ENCODE results near the gene ARHGAP1. TPM values are rescaled to one million over a fixed set of nuclear protein-coding genes. Genes with fewer than 3 reads are reported as not detected.
A peak's percentile ranks its signal among the peaks of the same experiment; 100 is the strongest.
"Not testable (repeated sequence)": the region's sequence is repeated elsewhere in the genome, so short reads cannot be mapped to it uniquely, and the experiment has no call there.

ARHGAP1 gene
- total RNA-seq, 1 donor from 2014 or later: 98.1 TPM

DNA sequence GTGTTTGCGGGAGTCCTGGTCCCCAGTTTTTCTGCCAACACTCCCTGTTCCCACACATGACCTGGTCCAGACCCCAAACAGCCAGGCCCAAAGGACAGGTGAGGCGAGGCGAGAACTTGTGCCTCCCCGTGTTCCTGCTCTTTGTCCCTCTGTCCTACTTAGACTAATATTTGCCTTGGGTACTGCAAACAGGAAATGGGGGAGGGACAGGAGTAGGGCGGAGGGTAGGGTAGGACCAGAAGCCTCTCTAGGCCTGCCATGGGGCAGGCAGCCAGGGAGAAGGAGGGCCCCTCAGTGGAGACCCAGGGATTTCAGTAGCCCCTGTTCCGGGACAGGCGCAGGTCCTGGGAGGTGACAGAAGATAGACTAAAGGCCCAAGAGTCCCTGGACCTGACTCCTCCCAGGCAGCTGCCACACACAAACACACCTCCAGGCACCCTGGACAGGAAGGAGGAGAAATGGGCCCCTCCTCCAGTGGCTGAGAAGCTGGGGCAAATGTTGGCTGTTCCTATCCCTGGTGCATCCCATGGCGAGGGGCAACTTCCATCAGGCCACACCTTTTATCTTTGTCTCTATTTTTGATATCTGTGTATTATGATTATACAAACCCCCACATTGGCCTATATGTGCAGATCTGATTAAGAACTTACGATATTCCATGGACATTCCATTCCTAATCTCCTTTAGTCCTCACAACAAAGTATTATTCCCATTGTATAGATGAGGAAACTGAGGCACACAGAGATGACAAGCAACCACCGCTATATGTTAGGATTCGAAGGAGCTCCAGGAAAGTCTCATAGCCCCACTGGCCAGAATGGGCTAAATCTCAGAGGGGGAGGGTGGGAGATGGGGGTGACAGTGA, 18.0 kb upstream of the ARHGAP1 start:
- no peak for DNase-seq (ENCODE audit: extremely low spot score, unreplicated experiment)
- TF ChIP-seq, protein P1, sequence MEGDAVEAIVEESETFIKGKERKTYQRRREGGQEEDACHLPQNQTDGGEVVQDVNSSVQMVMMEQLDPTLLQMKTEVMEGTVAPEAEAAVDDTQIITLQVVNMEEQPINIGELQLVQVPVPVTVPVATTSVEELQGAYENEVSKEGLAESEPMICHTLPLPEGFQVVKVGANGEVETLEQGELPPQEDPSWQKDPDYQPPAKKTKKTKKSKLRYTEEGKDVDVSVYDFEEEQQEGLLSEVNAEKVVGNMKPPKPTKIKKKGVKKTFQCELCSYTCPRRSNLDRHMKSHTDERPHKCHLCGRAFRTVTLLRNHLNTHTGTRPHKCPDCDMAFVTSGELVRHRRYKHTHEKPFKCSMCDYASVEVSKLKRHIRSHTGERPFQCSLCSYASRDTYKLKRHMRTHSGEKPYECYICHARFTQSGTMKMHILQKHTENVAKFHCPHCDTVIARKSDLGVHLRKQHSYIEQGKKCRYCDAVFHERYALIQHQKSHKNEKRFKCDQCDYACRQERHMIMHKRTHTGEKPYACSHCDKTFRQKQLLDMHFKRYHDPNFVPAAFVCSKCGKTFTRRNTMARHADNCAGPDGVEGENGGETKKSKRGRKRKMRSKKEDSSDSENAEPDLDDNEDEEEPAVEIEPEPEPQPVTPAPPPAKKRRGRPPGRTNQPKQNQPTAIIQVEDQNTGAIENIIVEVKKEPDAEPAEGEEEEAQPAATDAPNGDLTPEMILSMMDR (IDR thresholded peaks at IDR 0.05): no peak
- no peak overlapping the region for H3K4me3 Mint-ChIP-seq (ENCODE audit: unreplicated experiment)

DNA sequence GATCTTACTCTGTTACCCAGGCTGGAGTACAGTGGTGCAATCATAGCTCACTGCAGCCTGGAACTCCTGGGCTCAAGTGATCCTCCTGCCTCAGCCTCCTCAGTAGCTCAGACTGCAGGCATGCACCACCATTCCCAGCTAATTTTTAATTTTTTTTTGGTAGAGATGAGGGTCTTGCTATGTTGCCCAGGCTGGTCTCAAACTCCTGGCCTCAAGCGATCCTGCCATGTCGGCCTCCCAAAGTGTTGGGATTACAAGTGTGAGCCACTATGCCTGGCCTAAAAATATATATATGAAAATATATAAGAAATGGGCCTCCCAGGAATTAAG, 17.4 kb upstream of the ARHGAP1 start:
- peaks cover 24% of the 10 kb centered on the region for H3K4me1 Mint-ChIP-seq (ENCODE audit: unreplicated experiment)
- not testable (repeated sequence) for H3K36me3 Mint-ChIP-seq (ENCODE audit: unreplicated experiment); H3K27me3 Mint-ChIP-seq (ENCODE audit: unreplicated experiment); H3K4me3 Mint-ChIP-seq (ENCODE audit: unreplicated experiment); H3K27ac Mint-ChIP-seq (ENCODE audit: unreplicated experiment); H3K9me3 Mint-ChIP-seq (ENCODE audit: unreplicated experiment); DNase-seq (ENCODE audit: extremely low spot score, unreplicated experiment)

More for the DNA sequence above, 18.0 kb upstream of the ARHGAP1 start:
- no peaks in the 10 kb centered on the region for H3K36me3 Mint-ChIP-seq (ENCODE audit: unreplicated experiment)
- no peaks in the 10 kb centered on the region for H3K9me3 Mint-ChIP-seq (ENCODE audit: unreplicated experiment)
- H3K27ac Mint-ChIP-seq (ENCODE audit: unreplicated experiment): no peak overlapping the region
- peaks cover 24% of the 10 kb centered on the region for H3K4me1 Mint-ChIP-seq (ENCODE audit: unreplicated experiment)
- H3K27me3 Mint-ChIP-seq (ENCODE audit: unreplicated experiment): no peaks in the 10 kb centered on the region

GRCh38 chr11:46712874-46713576, 12.6 kb upstream of the ARHGAP1 start:
- TF ChIP-seq, protein P1 (IDR thresholded peaks at IDR 0.05): no peak
- no peaks in the 10 kb centered on the region for H3K36me3 Mint-ChIP-seq (ENCODE audit: unreplicated experiment)
- no peak for DNase-seq (ENCODE audit: extremely low spot score, unreplicated experiment)
- no peak overlapping the region for H3K4me3 Mint-ChIP-seq (ENCODE audit: unreplicated experiment)
- no peaks in the 10 kb centered on the region for H3K9me3 Mint-ChIP-seq (ENCODE audit: unreplicated experiment)
- H3K27me3 Mint-ChIP-seq (ENCODE audit: unreplicated experiment): no peaks in the 10 kb centered on the region
- peaks cover 24% of the 10 kb centered on the region for H3K4me1 Mint-ChIP-seq (ENCODE audit: unreplicated experiment)
- H3K27ac Mint-ChIP-seq (ENCODE audit: unreplicated experiment): no peak overlapping the region

DNA sequence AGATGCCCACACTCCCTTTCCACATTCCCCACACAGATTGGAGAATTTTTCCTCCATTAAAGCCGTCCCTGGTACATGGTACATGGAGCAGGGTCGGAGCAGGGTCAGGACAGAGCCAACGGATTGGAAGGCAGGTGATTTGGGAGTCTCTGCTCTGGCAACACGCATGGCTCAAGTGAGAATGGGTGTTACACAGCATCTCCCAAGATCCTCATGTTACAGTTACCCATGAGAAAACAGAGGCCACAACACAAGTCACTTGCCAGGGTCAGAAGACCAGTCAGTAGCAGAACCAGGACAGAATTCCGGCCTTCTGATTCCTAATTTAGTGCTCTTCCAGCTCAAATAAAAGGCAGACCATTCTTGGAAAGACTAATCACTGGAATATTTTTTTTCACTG, 10.9 kb upstream of the ARHGAP1 start:
- Mint-ChIP-seq H3K4me1 (ENCODE audit: unreplicated experiment) (peaks cover 24% of the 10 kb centered on the region), H3K36me3 (ENCODE audit: unreplicated experiment) (peaks cover 7% of the 10 kb centered on the region), H3K27me3 (ENCODE audit: unreplicated experiment) (no peaks in the 10 kb centered on the region), H3K27ac (ENCODE audit: unreplicated experiment) (peak overlapping the region; percentile 92), H3K4me3 (ENCODE audit: unreplicated experiment) (no peak overlapping the region), H3K9me3 (ENCODE audit: unreplicated experiment) (no peaks in the 10 kb centered on the region)
- TF ChIP-seq, protein P1 (IDR thresholded peaks at IDR 0.05): no peak
- no peak for DNase-seq (ENCODE audit: extremely low spot score, unreplicated experiment)

DNA sequence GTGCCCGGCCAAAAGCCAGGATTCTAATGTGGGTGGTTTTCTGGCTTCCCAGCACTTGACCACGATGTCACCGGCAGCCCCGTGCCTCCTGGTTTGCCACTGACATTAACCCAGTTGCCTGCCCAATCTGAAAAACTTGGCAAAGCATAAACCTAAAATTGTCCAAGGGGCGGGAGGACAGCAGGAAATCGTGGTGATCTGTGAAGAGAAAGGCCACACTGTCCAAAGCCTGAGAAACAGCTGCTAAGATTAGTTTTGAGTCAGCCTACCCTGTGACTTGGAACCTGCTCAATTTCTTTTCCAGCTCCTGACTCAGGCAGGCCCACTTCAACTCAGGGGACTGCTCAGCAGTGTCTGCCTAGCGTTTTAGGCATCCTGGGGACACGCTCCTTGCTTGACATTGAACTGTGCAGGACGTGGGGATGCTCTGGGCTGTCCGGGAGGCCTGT, 10.4 kb upstream of the ARHGAP1 start:
- Mint-ChIP-seq H3K9me3 (ENCODE audit: unreplicated experiment) (no peaks in the 10 kb centered on the region), H3K4me3 (ENCODE audit: unreplicated experiment) (no peak overlapping the region), H3K27ac (ENCODE audit: unreplicated experiment) (peak overlapping the region; percentile 92), H3K27me3 (ENCODE audit: unreplicated experiment) (no peaks in the 10 kb centered on the region), H3K4me1 (ENCODE audit: unreplicated experiment) (peaks cover 24% of the 10 kb centered on the region), H3K36me3 (ENCODE audit: unreplicated experiment) (peaks cover 7% of the 10 kb centered on the region)
- DNase-seq (ENCODE audit: extremely low spot score, unreplicated experiment): no peak
- TF ChIP-seq, protein P1 (IDR thresholded peaks at IDR 0.05): no peak

DNA sequence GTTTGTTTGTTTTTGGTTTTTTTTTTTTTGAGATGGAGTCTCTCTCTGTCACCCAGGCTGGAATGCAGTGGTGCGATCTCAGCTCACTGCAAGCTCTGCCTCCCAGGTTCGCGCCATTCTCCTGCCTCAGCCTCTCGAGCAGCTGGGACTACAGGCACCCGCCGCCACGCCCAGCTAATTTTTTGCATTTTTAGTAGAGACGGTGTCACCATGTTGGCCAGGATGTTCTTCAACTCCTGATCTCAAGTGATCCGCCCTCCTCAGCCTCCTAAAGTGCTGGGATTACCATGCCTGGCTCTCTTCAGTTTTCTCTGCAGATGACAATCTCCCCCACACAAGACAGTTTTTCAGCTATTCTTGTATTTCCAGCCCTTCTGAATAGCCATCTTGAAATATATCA, 8.9 kb upstream of the ARHGAP1 start:
- not testable (repeated sequence) for H3K9me3 Mint-ChIP-seq (ENCODE audit: unreplicated experiment)
- Mint-ChIP-seq H3K4me1 (ENCODE audit: unreplicated experiment) (peaks cover 13% of the 10 kb centered on the region), H3K27ac (ENCODE audit: unreplicated experiment) (peak overlapping the region; percentile 7)

More for the DNA sequence above, 8.9 kb upstream of the ARHGAP1 start:
- not testable (repeated sequence) for DNase-seq (ENCODE audit: extremely low spot score, unreplicated experiment); H3K36me3 Mint-ChIP-seq (ENCODE audit: unreplicated experiment); H3K4me3 Mint-ChIP-seq (ENCODE audit: unreplicated experiment); H3K27me3 Mint-ChIP-seq (ENCODE audit: unreplicated experiment)

Data from osteocyte (in vitro differentiated cells).